GM19372 (cell line): ENCODE data around the gene IDUA.

Source experiments
- ATAC-seq: cut with Tn5 transposase; IDR thresholded peaks from one replicate; pipeline ENCODE4 v1.9.1; 2021; ENCODE audit warnings: mild to moderate bottlenecking, low read depth, moderate library complexity; ENCODE audit not compliant: unreplicated experiment

The IDUA gene

GRCh38 chr4:1013225-1014073 is 26.6 kb downstream of the IDUA start:
- no peak for ATAC-seq

- ATAC-seq: no peak
Measured at GRCh38 chr4:1014291-1015167, 27.7 kb downstream of the IDUA start.

- ATAC-seq: no peak
Measured at GRCh38 chr4:1015179-1015578, 28.3 kb downstream of the IDUA start.

- no peak for ATAC-seq
Measured at GRCh38 chr4:1015746-1016145, 28.9 kb downstream of the IDUA start.

GRCh38 chr4:1017211-1017610 is 30.4 kb downstream of the IDUA start:
- no peak for ATAC-seq

- ATAC-seq: no peak
Measured at GRCh38 chr4:1017706-1018105, 30.9 kb downstream of the IDUA start.

GRCh38 chr4:1018147-1019020 is 31.5 kb downstream of the IDUA start:
- no peak for ATAC-seq

GRCh38 chr4:1019320-1019719 is 32.5 kb downstream of the IDUA start:
- no peak for ATAC-seq

GRCh38 chr4:1019729-1020470 is 33.1 kb downstream of the IDUA start:
- ATAC-seq: no peak

GRCh38 chr4:1021386-1022050 is 34.7 kb downstream of the IDUA start:
- ATAC-seq: peak; percentile 78

- ATAC-seq: no peak
Measured at GRCh38 chr4:1022051-1022738, 35.4 kb downstream of the IDUA start.

GRCh38 chr4:1022739-1023066 is 35.9 kb downstream of the IDUA start:
- no peak for ATAC-seq

- ATAC-seq: no peak
Measured at GRCh38 chr4:1023075-1023640, 36.3 kb downstream of the IDUA start.

GRCh38 chr4:1023895-1024740 is 37.3 kb downstream of the IDUA start:
- no peak for ATAC-seq

- no peak for ATAC-seq
Measured at GRCh38 chr4:1024882-1025545, 38.2 kb downstream of the IDUA start.

- ATAC-seq: peak; percentile 58
Measured at GRCh38 chr4:1026115-1026514, 39.3 kb downstream of the IDUA start.

GRCh38 chr4:1027219-1027914 is 40.5 kb downstream of the IDUA start:
- ATAC-seq: no peak
